K562 (cell line): Measurements from ENCODE around the gene KLF1. TPM values are rescaled to one million over a fixed set of nuclear protein-coding genes. Genes with fewer than 3 reads are reported as not detected.

Experiments used
- ATAC-seq: fragments of 200-7000 bp; cut with Tn5 transposase; 3 replicates; pipeline ENCODE4 v1.9.1; 2020; ENCODE audit warnings: moderate library complexity
- BruUV-seq: library from RNA; stranded (reverse); fragments of 400-500 nt; replicated peaks from 2 replicates; lab custom pipeline; 2021; lab: Mats Ljungman, UMichigan
- CTCF ChIA-PET: fragments of 300-600 bp; formaldehyde crosslinking; extraction: SDS; loops from one replicate; lab custom pipeline; 2021; ENCODE audit warnings: low intra/inter-chr PET ratio; lab: Yijun Ruan, JAX
- POLR2A ChIA-PET: fragments of 300-600, 350-650 bp; sonication (Branson Sonifier 250); formaldehyde crosslinking; extraction: SDS; loops from one replicate; lab custom pipeline; 2021; ENCODE audit warnings: antibody characterized with exemption, inconsistent platforms; lab: Yijun Ruan, JAX
- DNase-seq, 4 experiments: peaks; one replicate each; pipeline versions ENCODE4 v3.0.0 to v3.0.0-alpha.2; 2011 to 2018; ENCODE audit warnings: low spot score in 3 of 4, mixed read lengths in 3 of 4; ENCODE audit errors: extremely low read depth in 1 of 4
- FAIRE-seq: peaks from 2 replicates; lab custom pipeline; 2011; peaks lifted over from hg19 to GRCh38; lab: Jason Lieb, UNC
- H2AFZ ChIP-seq: 2 replicates; pipeline ENCODE4 v1.6.0; 2011; ENCODE audit warnings: low read depth, low read length, control low read depth, inconsistent platforms
- H3K27ac ChIP-seq: fragments of 200-600 bp; 3 replicates; pipeline ENCODE4 v1.8.0; 2011; ENCODE audit warnings: low read depth, mild to moderate bottlenecking, control low read depth, inconsistent platforms, low read length, moderate library complexity, mixed read lengths; ENCODE audit errors: extremely low read depth
- H3K27me3 ChIP-seq, 2 experiments: fragments of 300-600 bp in 1 of 2; 2 replicates in 1 of 2; 3 replicates in 1 of 2; pipeline versions ENCODE4 v1.6.0 to v1.8.0; 2011; ENCODE audit warnings: inconsistent platforms in 2 of 2, low read length in 2 of 2, mild to moderate bottlenecking in 1 of 2, mixed read lengths in 1 of 2, moderate library complexity in 1 of 2; ENCODE audit not compliant: control insufficient read depth in 2 of 2, insufficient read depth in 2 of 2
- H3K36me3 ChIP-seq: fragments of 300-600 bp; 3 replicates; pipeline ENCODE4 v1.8.0; 2011; ENCODE audit warnings: mild to moderate bottlenecking, low read length, inconsistent platforms; ENCODE audit not compliant: control insufficient read depth, insufficient read depth
- H3K4me1 ChIP-seq, 2 experiments: fragments of 200-600 bp in 1 of 2; replicated peaks in 1 of 2; 2 replicates in 1 of 2; 3 replicates in 1 of 2; pipeline versions ENCODE4 v1.5.1 to v1.8.0; 2011; ENCODE audit warnings: inconsistent platforms in 2 of 2, low read length in 2 of 2, mild to moderate bottlenecking in 1 of 2, mixed read lengths in 1 of 2, moderate library complexity in 1 of 2; ENCODE audit not compliant: control insufficient read depth in 2 of 2, insufficient read depth in 2 of 2
- H3K4me2 ChIP-seq: 2 replicates; pipeline ENCODE4 v1.6.1; 2011; ENCODE audit warnings: low read length, control low read depth, inconsistent platforms, mixed read lengths; ENCODE audit not compliant: insufficient read depth
- H3K4me3 ChIP-seq: fragments of 200-600 bp; sonication (generic), shearing (Covaris generic); 2 replicates; pipeline ENCODE4 v1.5.1; 2016; ENCODE audit warnings: control low read depth, inconsistent platforms
- H3K79me2 ChIP-seq: fragments of 200-600 bp; 3 replicates; pipeline ENCODE4 v1.8.0; 2011; ENCODE audit warnings: low read length, inconsistent platforms; ENCODE audit not compliant: control insufficient read depth, insufficient read depth
- H3K9ac ChIP-seq, 2 experiments: 2 replicates each; pipeline versions ENCODE4 v1.6.0 to v1.6.1; 2011; ENCODE audit warnings: low read depth in 2 of 2, low read length in 2 of 2, control low read depth in 1 of 2, inconsistent platforms in 1 of 2, mild to moderate bottlenecking in 1 of 2, mixed read lengths in 1 of 2; ENCODE audit not compliant: insufficient read depth in 1 of 2
- H3K9me1 ChIP-seq: one replicate; pipeline ENCODE4 v1.6.0; 2011; ENCODE audit warnings: inconsistent platforms, mild to moderate bottlenecking, low read length, moderate library complexity; ENCODE audit not compliant: control insufficient read depth, insufficient read depth
- H3K9me3 ChIP-seq: replicated peaks from 2 replicates; pipeline ENCODE4 v1.5.1; 2011; ENCODE audit warnings: low read depth, low read length, inconsistent platforms; ENCODE audit not compliant: control insufficient read depth, insufficient read depth
- H4K20me1 ChIP-seq: replicated peaks from 2 replicates; pipeline ENCODE4 v1.6.1; 2011; ENCODE audit warnings: low read length, inconsistent platforms, mixed read lengths; ENCODE audit not compliant: control insufficient read depth, insufficient read depth
- ARNT ChIP-seq, 2 experiments: fragments of 450-650 bp; IDR thresholded peaks; 2 replicates each; pipeline ENCODE4 v1.6.1; 2016; ENCODE audit warnings: mild to moderate bottlenecking in 1 of 2
- CHD1 ChIP-seq: fragments of 200-600 bp; sonication (generic); IDR thresholded peaks from one replicate; pipeline ENCODE4 v1.6.1; 2012; ENCODE audit warnings: mild to moderate bottlenecking, moderate library complexity, low read length, inconsistent platforms
- MTF1 ChIP-seq: fragments of 250-450 bp; sonication (Bioruptor Pico); IDR thresholded peaks from 2 replicates; pipeline ENCODE4 v1.9.0; 2021; ENCODE audit warnings: moderate library complexity, mild to moderate bottlenecking, inconsistent platforms, borderline replicate concordance
- RBBP5 ChIP-seq: fragments of 200-600 bp; sonication (generic); IDR thresholded peaks from 2 replicates; pipeline ENCODE4 v1.6.1; 2012; ENCODE audit warnings: borderline replicate concordance, mild to moderate bottlenecking, low read length, control low read depth, inconsistent platforms; ENCODE audit not compliant: insufficient read depth, poor library complexity, severe bottlenecking
- SMARCC2 ChIP-seq: fragments of 450-650 bp; IDR thresholded peaks from 2 replicates; pipeline ENCODE4 v1.6.1; 2017; ENCODE audit warnings: antibody characterized with exemption, moderate library complexity, mild to moderate bottlenecking, low read depth
- SRF ChIP-seq, 2 experiments: fragments of 250-450, 450-650 bp in 1 of 2; sonication (Bioruptor Pico) in 1 of 2; sonication (generic) in 1 of 2; formaldehyde crosslinking; IDR thresholded peaks; 2 replicates each; pipeline versions ENCODE4 v1.5.0 to v1.5.1; 2020 to 2022; ENCODE audit warnings: mild to moderate bottlenecking in 1 of 2, missing genetic modification reagents in 1 of 2
- WHSC1 ChIP-seq: IDR thresholded peaks from one replicate; pipeline ENCODE4 v1.6.1; 2012; ENCODE audit warnings: low read length, control low read depth, inconsistent platforms
- ZNF24 ChIP-seq: fragments of 450-650 bp; IDR thresholded peaks from 2 replicates; pipeline ENCODE4 v1.6.1; 2016
- ZNF280B ChIP-seq: fragments of 250-450 bp; sonication (Bioruptor Pico); IDR thresholded peaks from 2 replicates; pipeline ENCODE4 v1.5.1; 2021; ENCODE audit warnings: mild to moderate bottlenecking
- ZNF408 ChIP-seq: fragments of 250-450 bp; sonication (Bioruptor Pico); IDR thresholded peaks from 2 replicates; pipeline ENCODE4 v1.4.0; 2020; ENCODE audit warnings: low read depth, mild to moderate bottlenecking, moderate library complexity
- ZNF740 ChIP-seq, 3 experiments: fragments of 200-800 bp in 1 of 3; sonication (Bioruptor generic) in 1 of 3; sonication (generic) in 1 of 3; formaldehyde crosslinking in 1 of 3; IDR thresholded peaks; 2 replicates each; pipeline versions ENCODE4 v1.6.1 to v1.8.0; 2016 to 2022; ENCODE audit warnings: mild to moderate bottlenecking in 2 of 3, missing compliant biosample characterization in 2 of 3, missing genetic modification characterization in 2 of 3, missing genetic modification reagents in 1 of 3
- ZSCAN32 ChIP-seq: fragments of 450-650 bp; formaldehyde crosslinking; IDR thresholded peaks from 2 replicates; pipeline ENCODE4 v1.4.0; 2020; ENCODE audit warnings: mild to moderate bottlenecking, moderate library complexity
- WGBS: fragments of 100-300 bp; shearing (Covaris generic); methylation state at CpG from one replicate; pipeline ENCODE4 v1.1.6; 2016; ENCODE audit warnings: low coverage, mixed read lengths; ENCODE audit not compliant: insufficient coverage; ENCODE audit errors: missing lambda C conversion rate; 5-methylcytosine and 5-hydroxymethylcytosine counted together
- in situ Hi-C: fragments of 300-500 bp; cut with MboI; formaldehyde crosslinking; loops from 4 replicates; pipeline ENCODE4 v1.15.0; 2018; ENCODE audit warnings: inconsistent platforms, mixed read lengths
- intact Hi-C: fragments of 100-400 bp; cut with micrococcal nuclease; formaldehyde crosslinking; loops from 2 replicates; pipeline ENCODE4 v1.14.2; 2022
- polyA plus RNA-seq, 8 experiments: library from polyadenylated mRNA; depleted of rRNA in 4 of 8; stranded (reverse) in 5 of 8; unstranded in 3 of 8; fragments of >200 nt; fragmentation: Nextera tagmentation in 2 of 8; fragmentation: Illumina TruSeq in 1 of 8; extraction: Ambion mirVana in 2 of 8; extraction: Trizol in 1 of 8; gene quantifications; 2 replicates each; pipeline versions ENCODE4 v1.2.1 to v1.2.3, GENCODE V29; 2011 to 2014; ENCODE audit warnings: inconsistent platforms in 1 of 8, missing spikeins in 1 of 8
- total RNA-seq, 7 experiments: library from RNA; depleted of rRNA in 6 of 7; stranded (reverse); fragments of >200 nt in 6 of 7; fragmentation: Illumina TruSeq in 2 of 7; extraction: Trizol in 2 of 7; gene quantifications; 2 replicates each; pipeline versions ENCODE4 v1.2.1 to v1.2.3, GENCODE V29; 2011 to 2021; ENCODE audit warnings: low replicate concordance in 1 of 7

The KLF1 gene
- total and polyA plus RNA-seq, 9 of the 15 experiments (the other 6 are each of a cell fraction or from before 2014, with no cell fraction given): 8.4 to 163 (median 47.3) TPM

GRCh38 chr19:12836529-12836863, 50.5 kb downstream of the KLF1 start:
- ChIA-PET POLR2A (no interaction called here), CTCF (interaction anchor here (0.6 kb wide), 1 partner anchor 189 kb away, joined by 3 read pairs; no protein-coding TSS in a partner anchor)
- intact Hi-C loops (loop anchor here (5.0 kb wide), 1 partner anchor 51 kb away; the partner anchor contains the start of gene KLF1), in situ Hi-C loops (no loop called here)
- peaks cover 2% of the 10 kb centered on the region; the same call in 1 of the 3 replicates for H3K36me3 ChIP-seq
- peak overlapping the region; percentile 9; the same call in 1 of the 2 replicates for H2AFZ ChIP-seq
- H3K27ac ChIP-seq: peak overlapping the region; percentile 24; the same call in 2 of the 3 replicates
- no peak overlapping the region for H3K4me2 ChIP-seq
- DNase-seq: no peak
- H3K4me3 ChIP-seq: no peak overlapping the region
- H3K9me1 ChIP-seq: no peaks in the 10 kb centered on the region
- peaks cover 14% of the 10 kb centered on the region for H3K79me2 ChIP-seq
- H4K20me1 ChIP-seq: peaks cover 20% of the 10 kb centered on the region
- H3K9me3 ChIP-seq: no peaks in the 10 kb centered on the region
- peaks cover 48 to 67% of the 10 kb centered on the region in 2 experiments for H3K4me1 ChIP-seq
- no peaks in the 10 kb centered on the region; a peak in 1 of 5 replicates for H3K27me3 ChIP-seq
- BruUV-seq: no TSS peak
- H3K9ac ChIP-seq: no peak overlapping the region
- no peak for ATAC-seq
- WGBS: 8% methylated on average over 6 of the region's 6 CpGs
- FAIRE-seq: no peak
- TF ChIP-seq RBBP5 (no peak), WHSC1 (no peak), SRF (CRISPR knock-in tag; IDR thresholded peaks at IDR 0.05) (no peak), ARNT (IDR thresholded peaks at IDR 0.05) (peak in 1 of 2 experiments; percentile 43; a peak in 1 of 4 replicates), SMARCC2 (no peak), ZSCAN32 (CRISPR knock-in tag) (no peak), ZNF280B (CRISPR knock-in tag) (no peak), ZNF408 (no peak), ZNF740 (CRISPR knock-in tag; IDR thresholded peaks at IDR 0.05) (0 out of 2 replicates have a peak, but pooled peaks have one; percentile 38), ZNF740 (tag; IDR thresholded peaks at IDR 0.05) (no peak), MTF1 (CRISPR knock-in tag) (no peak), ZNF24 (peak; percentile 70; the same call in 1 of the 2 replicates), CHD1 (no peak)
